ENCODE results near the gene ATP11B.
A peak's percentile ranks its signal among the peaks of the same experiment; 100 is the strongest.
"Not testable (repeated sequence)": the region's sequence is repeated elsewhere in the genome, so short reads cannot be mapped to it uniquely, and the experiment has no call there.

ATP11B gene

DNA sequence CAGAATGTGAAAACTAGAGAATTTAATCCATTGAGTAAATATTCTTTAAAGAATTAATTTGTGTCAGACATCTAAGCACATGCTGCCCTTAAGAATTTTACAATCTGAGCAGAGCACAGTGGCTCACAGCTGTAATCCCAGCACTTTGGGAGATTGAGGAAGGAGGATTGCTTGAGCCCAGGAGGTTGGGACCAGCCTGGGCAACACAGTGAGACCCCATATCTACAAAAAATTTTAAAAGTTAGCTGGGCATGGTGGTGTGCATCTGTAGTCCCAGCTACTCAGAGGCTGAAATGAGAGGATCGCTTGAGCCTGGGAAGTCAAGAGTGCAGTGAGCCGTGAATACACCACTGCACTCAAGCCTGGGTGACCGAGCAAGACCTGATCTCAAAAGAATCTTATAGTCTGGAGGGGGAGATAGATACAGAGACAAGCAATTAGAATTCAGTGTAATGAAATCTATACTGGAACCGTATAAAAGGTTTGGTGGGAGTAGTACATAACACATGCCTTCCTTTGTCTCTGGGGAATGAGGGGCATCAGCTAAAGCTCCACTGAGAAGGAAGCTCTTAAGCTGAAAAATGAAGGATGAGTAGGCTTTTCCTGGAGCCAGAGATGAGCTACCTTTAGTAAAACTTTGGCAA, 21.2 kb downstream of the ATP11B start:
- Mint-ChIP-seq H3K27ac (peak overlapping the region in 1 of 3 experiments; percentile 37), H3K4me3 (no peak overlapping the region), H3K27me3 (ENCODE audit: low read depth) (no peaks in the 10 kb centered on the region), H3K36me3 (ENCODE audit: low read depth) (no peaks in the 10 kb centered on the region), H3K9me3 (no peaks in the 10 kb centered on the region), H3K4me1 (peaks cover 28% of the 10 kb centered on the region)
- TF ChIP-seq, protein P1, sequence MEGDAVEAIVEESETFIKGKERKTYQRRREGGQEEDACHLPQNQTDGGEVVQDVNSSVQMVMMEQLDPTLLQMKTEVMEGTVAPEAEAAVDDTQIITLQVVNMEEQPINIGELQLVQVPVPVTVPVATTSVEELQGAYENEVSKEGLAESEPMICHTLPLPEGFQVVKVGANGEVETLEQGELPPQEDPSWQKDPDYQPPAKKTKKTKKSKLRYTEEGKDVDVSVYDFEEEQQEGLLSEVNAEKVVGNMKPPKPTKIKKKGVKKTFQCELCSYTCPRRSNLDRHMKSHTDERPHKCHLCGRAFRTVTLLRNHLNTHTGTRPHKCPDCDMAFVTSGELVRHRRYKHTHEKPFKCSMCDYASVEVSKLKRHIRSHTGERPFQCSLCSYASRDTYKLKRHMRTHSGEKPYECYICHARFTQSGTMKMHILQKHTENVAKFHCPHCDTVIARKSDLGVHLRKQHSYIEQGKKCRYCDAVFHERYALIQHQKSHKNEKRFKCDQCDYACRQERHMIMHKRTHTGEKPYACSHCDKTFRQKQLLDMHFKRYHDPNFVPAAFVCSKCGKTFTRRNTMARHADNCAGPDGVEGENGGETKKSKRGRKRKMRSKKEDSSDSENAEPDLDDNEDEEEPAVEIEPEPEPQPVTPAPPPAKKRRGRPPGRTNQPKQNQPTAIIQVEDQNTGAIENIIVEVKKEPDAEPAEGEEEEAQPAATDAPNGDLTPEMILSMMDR (IDR thresholded peaks at IDR 0.05; ENCODE audit: unreplicated experiment in 3 of 3) = no peak

DNA sequence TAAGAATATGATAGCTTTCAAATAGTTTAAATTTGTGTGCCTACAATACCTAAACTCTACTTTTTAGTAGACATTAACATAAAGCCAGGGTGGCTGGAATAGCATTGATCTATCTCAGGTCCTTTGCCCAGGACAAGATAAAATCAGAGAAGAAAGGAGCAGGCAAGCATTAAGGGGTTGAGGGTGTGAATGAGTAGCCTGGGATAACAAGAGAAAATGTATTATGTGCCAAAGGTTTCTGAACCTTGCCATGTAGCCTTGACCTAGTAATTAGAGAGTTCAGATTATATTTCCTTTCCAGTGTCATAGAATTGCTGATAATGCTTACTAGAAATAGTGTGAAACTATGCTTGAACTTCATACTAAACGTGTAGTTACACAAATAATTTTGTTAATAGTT, 22.9 kb downstream of the ATP11B start:
- H3K27ac Mint-ChIP-seq = no peak overlapping the region
- no peaks in the 10 kb centered on the region for H3K27me3 Mint-ChIP-seq (ENCODE audit: low read depth)
- TF ChIP-seq, protein P1 (IDR thresholded peaks at IDR 0.05; ENCODE audit: unreplicated experiment in 3 of 3) = no peak
- no peak overlapping the region for H3K4me3 Mint-ChIP-seq
- peaks cover 8% of the 10 kb centered on the region for H3K36me3 Mint-ChIP-seq (ENCODE audit: low read depth)
- peaks cover 28% of the 10 kb centered on the region for H3K4me1 Mint-ChIP-seq
- H3K9me3 Mint-ChIP-seq = no peaks in the 10 kb centered on the region

DNA sequence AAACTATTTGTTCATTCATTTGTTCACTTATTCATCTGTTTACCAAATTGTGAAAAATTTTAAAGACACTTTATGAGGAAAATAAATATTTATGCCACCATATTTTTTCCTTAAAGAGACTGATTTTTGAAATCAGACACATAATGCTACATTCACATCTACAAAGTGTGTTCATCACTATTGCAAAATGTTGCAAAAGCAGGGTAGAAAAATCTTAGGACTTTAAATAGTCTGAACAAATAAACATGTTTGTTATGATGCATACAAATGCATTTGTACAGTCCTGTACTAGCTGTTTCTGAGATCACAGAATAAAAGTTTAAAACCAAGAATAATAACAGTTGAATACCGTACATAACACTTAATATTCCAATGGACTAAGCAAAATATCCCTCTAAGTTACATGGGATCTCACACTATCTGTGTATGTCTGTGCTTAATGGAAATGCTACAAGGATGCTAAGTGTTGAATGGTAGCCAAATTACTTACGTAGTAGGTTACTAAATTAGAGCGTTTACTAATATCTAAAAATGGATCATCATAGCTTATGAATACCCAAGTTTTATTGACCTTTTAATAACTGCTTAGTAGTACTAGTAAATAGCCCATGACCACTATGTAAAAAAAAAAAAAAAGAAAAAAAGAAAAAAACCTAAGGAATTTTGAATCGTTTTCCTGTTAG, 25.1 kb downstream of the ATP11B start:
- Mint-ChIP-seq H3K36me3 (ENCODE audit: low read depth) (peaks cover 27% of the 10 kb centered on the region), H3K4me1 (peaks cover 18% of the 10 kb centered on the region), H3K4me3 (no peak overlapping the region), H3K9me3 (peaks cover under 1% of the 10 kb centered on the region), H3K27me3 (ENCODE audit: low read depth) (no peaks in the 10 kb centered on the region), H3K27ac (no peak overlapping the region)
- TF ChIP-seq, protein P1 (IDR thresholded peaks at IDR 0.05; ENCODE audit: unreplicated experiment in 3 of 3) = no peak

DNA sequence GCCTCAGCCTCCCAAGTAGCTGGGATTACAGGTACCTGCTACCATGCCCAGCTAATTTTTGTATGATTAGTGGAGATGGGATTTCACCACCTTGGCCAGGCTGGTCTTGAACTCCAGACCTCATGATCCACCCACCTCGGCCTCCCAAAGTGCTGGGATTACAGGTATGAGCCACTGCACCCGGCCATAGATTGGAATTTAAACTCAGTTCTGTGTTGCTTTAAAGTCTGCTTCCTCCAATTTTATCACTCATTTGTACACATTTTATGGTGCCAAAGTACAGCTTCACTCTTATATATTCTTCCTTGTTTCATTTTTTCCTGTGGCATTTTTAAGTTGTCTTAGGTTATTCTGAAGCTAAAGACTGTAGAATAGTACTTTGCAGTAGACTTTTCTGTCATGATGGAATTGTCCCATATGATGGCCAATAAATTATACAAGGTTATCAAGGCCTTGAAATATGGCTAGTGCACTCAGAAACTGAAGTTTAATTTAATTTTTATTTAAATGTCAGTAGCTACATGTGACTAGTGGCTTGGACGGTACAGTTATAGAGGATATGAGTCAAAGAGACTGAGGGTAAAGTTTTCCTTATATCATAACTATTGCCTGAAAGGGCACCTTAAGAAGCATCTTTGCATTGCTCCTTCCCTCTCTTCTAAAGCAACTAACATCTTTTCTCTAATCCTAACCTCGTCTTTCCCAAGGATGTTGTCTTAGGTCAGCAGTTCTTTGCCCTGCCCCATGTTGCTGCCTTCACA, 28.1 kb downstream of the ATP11B start:
- TF ChIP-seq, protein P1 (IDR thresholded peaks at IDR 0.05; ENCODE audit: unreplicated experiment in 3 of 3) = no peak
- no peak overlapping the region for H3K27ac Mint-ChIP-seq
- H3K36me3 Mint-ChIP-seq (ENCODE audit: low read depth) = peaks cover 50% of the 10 kb centered on the region
- H3K4me3 Mint-ChIP-seq = no peak overlapping the region
- H3K4me1 Mint-ChIP-seq = no peaks in the 10 kb centered on the region
- H3K9me3 Mint-ChIP-seq = peaks cover 9% of the 10 kb centered on the region
- no peaks in the 10 kb centered on the region for H3K27me3 Mint-ChIP-seq (ENCODE audit: low read depth)

DNA sequence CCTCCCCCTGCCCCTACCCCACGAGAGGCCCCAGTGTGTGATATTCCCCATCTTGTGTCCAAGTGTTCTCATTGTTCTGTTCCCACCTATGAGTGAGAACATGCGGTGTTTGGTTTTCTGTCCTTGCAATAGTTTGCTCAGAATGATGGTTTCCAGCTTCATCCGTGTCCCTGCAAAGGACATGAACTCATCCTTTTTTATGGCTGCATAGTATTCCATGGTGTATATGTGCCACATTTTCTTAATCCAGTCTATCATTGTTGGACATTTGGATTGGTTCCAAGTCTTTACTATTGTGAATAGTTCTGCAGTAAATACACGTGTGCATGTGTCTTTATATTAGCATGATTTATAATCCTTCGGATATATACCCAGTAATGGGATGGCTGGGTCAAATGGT, 29.0 kb downstream of the ATP11B start:
- H3K27me3 Mint-ChIP-seq (ENCODE audit: low read depth); H3K4me1 Mint-ChIP-seq; H3K9me3 Mint-ChIP-seq; H3K27ac Mint-ChIP-seq; H3K4me3 Mint-ChIP-seq: not testable (repeated sequence)
- H3K36me3 Mint-ChIP-seq (ENCODE audit: low read depth) = peaks cover 52% of the 10 kb centered on the region

DNA sequence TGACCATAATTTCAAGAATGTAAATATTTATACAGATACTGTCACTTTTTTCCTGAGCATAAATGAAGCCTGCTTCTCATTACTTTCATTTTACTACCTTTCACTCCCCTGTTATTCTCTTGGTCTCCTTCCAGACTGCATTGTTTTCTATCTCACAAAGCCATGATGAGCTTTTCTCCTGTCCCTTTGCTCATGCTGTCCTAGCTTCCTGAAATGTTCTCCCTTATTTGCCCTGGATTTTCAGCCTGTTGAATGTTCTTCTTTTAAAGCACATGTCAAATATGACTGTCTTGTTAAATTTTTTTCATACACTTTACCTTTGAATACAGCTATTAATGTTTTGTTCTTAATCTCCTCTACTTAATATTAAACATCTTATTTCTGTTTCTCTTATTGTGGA, 31.7 kb downstream of the ATP11B start:
- Mint-ChIP-seq H3K27ac (no peak overlapping the region), H3K4me3 (no peak overlapping the region), H3K4me1 (no peaks in the 10 kb centered on the region), H3K27me3 (ENCODE audit: low read depth) (no peaks in the 10 kb centered on the region), H3K9me3 (peaks cover 9% of the 10 kb centered on the region), H3K36me3 (ENCODE audit: low read depth) (peaks cover 52% of the 10 kb centered on the region)
- TF ChIP-seq, protein P1 (IDR thresholded peaks at IDR 0.05; ENCODE audit: unreplicated experiment in 3 of 3) = no peak

Measured in nephron (organoid).